Stimulated activated CD4-positive, alpha-beta T cell treated with anti-CD3 and anti-CD28 coated beads, Interleukin-4, amount 100 ng/mL, for 4 hours (primary cell): ENCODE results near the gene VIPR2.
"Not testable (repeated sequence)": the region's sequence is repeated elsewhere in the genome, so short reads cannot be mapped to it uniquely, and the experiment has no call there.

Source experiments
- DNase-seq, 2 experiments: peaks; one replicate each; pipeline ENCODE4 v3.0.0-alpha.2; 2020

The VIPR2 gene

GRCh38 chr7:159020987-159021386 lies 123.7 kb downstream of the VIPR2 start:
- DNase-seq = no peak

- no peak for DNase-seq
These were observed 125.6 kb downstream of the VIPR2 start for GRCh38 chr7:159019111-159019510.

- DNase-seq = no peak
These were observed 126.9 kb downstream of the VIPR2 start for GRCh38 chr7:159017741-159018140.

GRCh38 chr7:159017210-159017609 lies 127.5 kb downstream of the VIPR2 start:
- no peak for DNase-seq

GRCh38 chr7:159016591-159016990 lies 128.1 kb downstream of the VIPR2 start:
- no peak for DNase-seq

- DNase-seq = no peak
These were observed 128.9 kb downstream of the VIPR2 start for GRCh38 chr7:159015454-159016410.

GRCh38 chr7:159015081-159015453 lies 129.6 kb downstream of the VIPR2 start:
- no peak for DNase-seq

- no peak for DNase-seq
These were observed 130.2 kb downstream of the VIPR2 start for GRCh38 chr7:159014297-159015062.

GRCh38 chr7:159013825-159014289 lies 130.8 kb downstream of the VIPR2 start:
- no peak for DNase-seq

GRCh38 chr7:159013181-159013690 lies 131.4 kb downstream of the VIPR2 start:
- DNase-seq = no peak

GRCh38 chr7:159012353-159013069 lies 132.2 kb downstream of the VIPR2 start:
- no peak for DNase-seq

- DNase-seq = no peak
These were observed 133.0 kb downstream of the VIPR2 start for GRCh38 chr7:159011722-159012022.

GRCh38 chr7:159010937-159011721 lies 133.5 kb downstream of the VIPR2 start:
- no peak for DNase-seq

- DNase-seq = no peak
These were observed 134.3 kb downstream of the VIPR2 start for GRCh38 chr7:159010411-159010810.

GRCh38 chr7:159009951-159010350 lies 134.7 kb downstream of the VIPR2 start:
- no peak for DNase-seq

GRCh38 chr7:159008417-159008816 lies 136.2 kb downstream of the VIPR2 start:
- DNase-seq = no peak

GRCh38 chr7:159007996-159008389 lies 136.7 kb downstream of the VIPR2 start:
- DNase-seq = no peak

- no peak for DNase-seq
These were observed 137.2 kb downstream of the VIPR2 start for GRCh38 chr7:159007364-159007995.

GRCh38 chr7:159006610-159007130 lies 138.0 kb downstream of the VIPR2 start:
- DNase-seq = no peak

- not testable (repeated sequence) for DNase-seq
These were observed 138.6 kb downstream of the VIPR2 start for GRCh38 chr7:159006022-159006609.

GRCh38 chr7:159005618-159006017 lies 139.0 kb downstream of the VIPR2 start:
- no peak for DNase-seq
